Vagina (tissue), 2 donors: ENCODE measurements around the gene TRIM15.

Source experiments
- POLR2A ChIP-seq, 2 donors: fragments of 450-650 bp; IDR thresholded peaks; one replicate each; pipeline ENCODE4 v1.6.1; 2017; ENCODE audit warnings: antibody characterized with exemption in 2 of 2, mild to moderate bottlenecking in 2 of 2, moderate library complexity in 2 of 2
- POLR2AphosphoS5 ChIP-seq, 2 donors: sonication (generic); formaldehyde crosslinking; IDR thresholded peaks; one replicate each; pipeline ENCODE4 v1.9.0; 2017; ENCODE audit warnings: antibody characterized with exemption in 2 of 2, mild to moderate bottlenecking in 2 of 2, low read depth in 1 of 2; ENCODE audit not compliant: insufficient read depth in 1 of 2
- TF ChIP-seq, protein P1 (sequence below), 3 experiments: fragments of 450-650 bp in 2 of 3; fragments of 200-600 bp in 1 of 3; sonication (generic) in 1 of 3; IDR thresholded peaks; one replicate each; pipeline ENCODE4 v1.5.1; 2017 to 2019; ENCODE audit warnings: antibody characterized with exemption in 3 of 3, mild to moderate bottlenecking in 2 of 3, moderate library complexity in 2 of 3

DNA sequence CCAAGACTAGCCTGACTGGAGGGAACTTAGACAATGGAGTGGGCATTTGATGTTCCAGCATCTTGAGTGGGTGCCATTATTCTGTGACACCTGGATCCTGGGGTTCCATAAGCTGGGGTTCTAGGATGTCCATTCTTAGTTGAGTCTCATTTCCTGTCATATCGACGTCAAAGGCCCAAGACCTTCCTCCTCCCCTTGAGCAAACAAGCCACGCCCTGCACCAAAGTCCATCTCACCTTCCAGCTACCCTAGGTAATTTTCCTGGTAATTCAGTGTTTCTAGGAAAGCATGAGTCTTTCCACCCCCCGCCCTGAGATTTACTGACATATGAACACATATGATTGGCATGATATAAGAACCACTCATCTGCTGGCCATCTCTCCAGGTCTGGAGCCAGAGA, 27.6 kb upstream of the TRIM15 start, which contains the start of gene TRIM40:
- TF ChIP-seq, protein P1, sequence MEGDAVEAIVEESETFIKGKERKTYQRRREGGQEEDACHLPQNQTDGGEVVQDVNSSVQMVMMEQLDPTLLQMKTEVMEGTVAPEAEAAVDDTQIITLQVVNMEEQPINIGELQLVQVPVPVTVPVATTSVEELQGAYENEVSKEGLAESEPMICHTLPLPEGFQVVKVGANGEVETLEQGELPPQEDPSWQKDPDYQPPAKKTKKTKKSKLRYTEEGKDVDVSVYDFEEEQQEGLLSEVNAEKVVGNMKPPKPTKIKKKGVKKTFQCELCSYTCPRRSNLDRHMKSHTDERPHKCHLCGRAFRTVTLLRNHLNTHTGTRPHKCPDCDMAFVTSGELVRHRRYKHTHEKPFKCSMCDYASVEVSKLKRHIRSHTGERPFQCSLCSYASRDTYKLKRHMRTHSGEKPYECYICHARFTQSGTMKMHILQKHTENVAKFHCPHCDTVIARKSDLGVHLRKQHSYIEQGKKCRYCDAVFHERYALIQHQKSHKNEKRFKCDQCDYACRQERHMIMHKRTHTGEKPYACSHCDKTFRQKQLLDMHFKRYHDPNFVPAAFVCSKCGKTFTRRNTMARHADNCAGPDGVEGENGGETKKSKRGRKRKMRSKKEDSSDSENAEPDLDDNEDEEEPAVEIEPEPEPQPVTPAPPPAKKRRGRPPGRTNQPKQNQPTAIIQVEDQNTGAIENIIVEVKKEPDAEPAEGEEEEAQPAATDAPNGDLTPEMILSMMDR (IDR thresholded peaks at IDR 0.05): no peak
- TF ChIP-seq POLR2A (IDR thresholded peaks at IDR 0.05) (no peak), POLR2AphosphoS5 (IDR thresholded peaks at IDR 0.05; ENCODE audit: insufficient read depth in 1 of 2, low read depth in 1 of 2) (no peak)
